Measurements from ENCODE around the gene COL19A1.

Gene COL19A1

DNA sequence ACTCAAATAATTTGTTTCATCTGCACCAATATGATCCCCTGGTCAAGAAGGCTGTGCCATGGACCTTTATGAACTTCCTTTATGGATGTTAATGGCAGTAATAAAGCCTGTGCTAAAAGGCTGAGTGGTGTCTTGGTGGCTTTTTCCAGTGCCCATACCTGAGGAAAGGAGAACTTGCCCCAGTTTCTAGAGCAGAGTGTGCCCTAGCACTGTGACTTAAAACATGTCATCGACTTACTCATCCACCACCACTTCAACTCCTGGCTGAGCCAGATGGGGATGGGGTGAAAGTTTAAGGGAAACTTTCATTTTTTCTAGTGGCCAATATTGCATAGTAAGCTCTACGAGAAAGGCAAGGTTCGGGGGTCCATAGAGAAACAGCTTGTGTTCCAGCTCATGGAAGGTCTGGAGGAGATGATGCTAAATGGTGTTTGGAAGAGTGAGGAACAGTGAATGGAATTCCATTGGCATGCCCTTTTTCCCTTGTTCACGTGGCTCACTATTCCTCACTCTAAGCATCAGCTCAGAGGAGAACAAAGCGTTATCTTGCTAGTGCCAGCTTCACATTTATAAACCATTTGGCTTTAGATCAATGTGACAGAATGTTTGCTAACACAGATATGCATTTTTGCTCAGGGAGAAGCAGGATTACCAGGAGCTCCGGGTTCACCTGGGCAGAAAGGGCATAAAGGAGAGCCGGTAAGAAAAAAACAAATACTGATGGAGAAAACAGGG is 71.2 kb downstream of the COL19A1 start:
- Histone ChIP-seq H3K9ac (ENCODE audit: low read depth, low read length, poor library complexity, severe bottlenecking) (no peak overlapping the region), H3K27me3 (ENCODE audit: insufficient read depth, low read length, poor library complexity, severe bottlenecking) (no peaks in the 10 kb centered on the region), H3F3A (ENCODE audit: low read depth) (no peaks in the 10 kb centered on the region), H3K79me2 (ENCODE audit: insufficient read depth, low read length) (no peaks in the 10 kb centered on the region), H3K9me3 (ENCODE audit: insufficient read depth, low read depth, low read length) (no peaks in the 10 kb centered on the region), H3K4me1 (ENCODE audit: insufficient read depth, low read length, poor library complexity, severe bottlenecking) (no peaks in the 10 kb centered on the region), H3K36me3 (ENCODE audit: insufficient read depth, low read length) (no peaks in the 10 kb centered on the region), H3K9me2 (replicated peaks; ENCODE audit: low read depth, low read length) (no peaks in the 10 kb centered on the region), H3K4me3 (ENCODE audit: low read length, poor library complexity, severe bottlenecking) (no peak overlapping the region), H4K20me1 (ENCODE audit: insufficient read depth, low read length, poor library complexity, severe bottlenecking) (no peaks in the 10 kb centered on the region), H3K4me2 (ENCODE audit: low read depth, low read length, poor library complexity, severe bottlenecking) (no peak overlapping the region), H2AFZ (ENCODE audit: low read length) (no peak overlapping the region)
- TF ChIP-seq EZH2phosphoT487 (IDR thresholded peaks at IDR 0.05; ENCODE audit: borderline replicate concordance) = no peak
- TF ChIP-seq, protein P1, sequence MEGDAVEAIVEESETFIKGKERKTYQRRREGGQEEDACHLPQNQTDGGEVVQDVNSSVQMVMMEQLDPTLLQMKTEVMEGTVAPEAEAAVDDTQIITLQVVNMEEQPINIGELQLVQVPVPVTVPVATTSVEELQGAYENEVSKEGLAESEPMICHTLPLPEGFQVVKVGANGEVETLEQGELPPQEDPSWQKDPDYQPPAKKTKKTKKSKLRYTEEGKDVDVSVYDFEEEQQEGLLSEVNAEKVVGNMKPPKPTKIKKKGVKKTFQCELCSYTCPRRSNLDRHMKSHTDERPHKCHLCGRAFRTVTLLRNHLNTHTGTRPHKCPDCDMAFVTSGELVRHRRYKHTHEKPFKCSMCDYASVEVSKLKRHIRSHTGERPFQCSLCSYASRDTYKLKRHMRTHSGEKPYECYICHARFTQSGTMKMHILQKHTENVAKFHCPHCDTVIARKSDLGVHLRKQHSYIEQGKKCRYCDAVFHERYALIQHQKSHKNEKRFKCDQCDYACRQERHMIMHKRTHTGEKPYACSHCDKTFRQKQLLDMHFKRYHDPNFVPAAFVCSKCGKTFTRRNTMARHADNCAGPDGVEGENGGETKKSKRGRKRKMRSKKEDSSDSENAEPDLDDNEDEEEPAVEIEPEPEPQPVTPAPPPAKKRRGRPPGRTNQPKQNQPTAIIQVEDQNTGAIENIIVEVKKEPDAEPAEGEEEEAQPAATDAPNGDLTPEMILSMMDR (conservative IDR thresholded peaks at IDR 0.05; ENCODE audit: low read length) = no peak

DNA sequence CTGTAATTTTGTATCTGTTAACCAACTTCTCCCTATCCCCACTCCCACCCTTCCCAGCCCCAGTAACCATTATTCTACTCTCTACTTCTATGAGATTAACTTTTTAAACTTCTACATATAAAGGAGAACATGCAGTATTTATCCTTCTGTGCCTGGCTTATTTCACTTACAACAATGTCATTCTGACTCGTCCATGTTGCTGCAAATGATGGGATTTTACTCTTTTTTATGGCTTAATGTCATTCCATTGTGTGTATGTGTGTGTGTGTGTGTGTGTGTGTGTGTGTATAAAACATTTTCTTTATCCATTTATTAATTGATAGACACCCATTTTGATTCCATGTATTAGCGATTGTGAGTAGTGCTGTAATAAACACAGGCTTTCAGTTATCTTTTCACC is 76.1 kb downstream of the COL19A1 start:
- Histone ChIP-seq H3K4me3 (ENCODE audit: low read length, poor library complexity, severe bottlenecking) (no peak overlapping the region), H3K4me1 (ENCODE audit: insufficient read depth, low read length, poor library complexity, severe bottlenecking) (no peaks in the 10 kb centered on the region), H4K20me1 (ENCODE audit: insufficient read depth, low read length, poor library complexity, severe bottlenecking) (no peaks in the 10 kb centered on the region), H3K9me2 (replicated peaks; ENCODE audit: low read depth, low read length) (no peaks in the 10 kb centered on the region), H2AFZ (ENCODE audit: low read length) (no peak overlapping the region), H3K36me3 (ENCODE audit: insufficient read depth, low read length) (no peaks in the 10 kb centered on the region), H3K27me3 (ENCODE audit: insufficient read depth, low read length, poor library complexity, severe bottlenecking) (no peaks in the 10 kb centered on the region), H3F3A (ENCODE audit: low read depth) (no peaks in the 10 kb centered on the region), H3K4me2 (ENCODE audit: low read depth, low read length, poor library complexity, severe bottlenecking) (no peak overlapping the region), H3K9ac (ENCODE audit: low read depth, low read length, poor library complexity, severe bottlenecking) (no peak overlapping the region), H3K79me2 (ENCODE audit: insufficient read depth, low read length) (no peaks in the 10 kb centered on the region), H3K9me3 (ENCODE audit: insufficient read depth, low read depth, low read length) (no peaks in the 10 kb centered on the region)
- TF ChIP-seq EZH2phosphoT487 (IDR thresholded peaks at IDR 0.05; ENCODE audit: borderline replicate concordance) = no peak
- TF ChIP-seq, protein P1 (conservative IDR thresholded peaks at IDR 0.05; ENCODE audit: low read length) = no peak

DNA sequence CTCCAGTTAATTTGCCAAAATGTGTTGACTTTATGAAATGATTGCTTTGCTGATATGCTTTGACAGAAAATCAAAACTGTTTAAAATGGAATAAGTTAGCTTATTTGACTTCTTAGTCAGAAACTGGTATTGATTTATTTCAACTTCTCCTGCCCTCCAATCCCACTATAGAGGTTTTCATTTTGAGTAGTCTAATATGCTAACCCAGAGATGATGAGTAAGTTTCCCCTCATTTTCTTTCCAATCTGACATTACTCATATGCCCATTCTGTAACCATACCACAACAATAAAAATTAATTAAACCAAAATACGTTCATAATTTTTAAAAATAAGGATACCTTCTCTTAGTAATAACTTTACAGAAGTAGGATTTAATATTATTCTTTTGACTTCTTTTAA is 78.8 kb downstream of the COL19A1 start:
- Histone ChIP-seq H3K4me3 (ENCODE audit: low read length, poor library complexity, severe bottlenecking) (no peak overlapping the region), H4K20me1 (ENCODE audit: insufficient read depth, low read length, poor library complexity, severe bottlenecking) (no peaks in the 10 kb centered on the region), H3K9me3 (ENCODE audit: insufficient read depth, low read depth, low read length) (no peaks in the 10 kb centered on the region), H3K9ac (ENCODE audit: low read depth, low read length, poor library complexity, severe bottlenecking) (no peak overlapping the region), H2AFZ (ENCODE audit: low read length) (no peak overlapping the region), H3K4me2 (ENCODE audit: low read depth, low read length, poor library complexity, severe bottlenecking) (no peak overlapping the region), H3K4me1 (ENCODE audit: insufficient read depth, low read length, poor library complexity, severe bottlenecking) (no peaks in the 10 kb centered on the region), H3F3A (ENCODE audit: low read depth) (no peaks in the 10 kb centered on the region), H3K9me2 (replicated peaks; ENCODE audit: low read depth, low read length) (no peaks in the 10 kb centered on the region), H3K27me3 (ENCODE audit: insufficient read depth, low read length, poor library complexity, severe bottlenecking) (no peaks in the 10 kb centered on the region), H3K36me3 (ENCODE audit: insufficient read depth, low read length) (no peaks in the 10 kb centered on the region), H3K79me2 (ENCODE audit: insufficient read depth, low read length) (no peaks in the 10 kb centered on the region)
- TF ChIP-seq, protein P1 (conservative IDR thresholded peaks at IDR 0.05; ENCODE audit: low read length) = no peak
- no peak for TF ChIP-seq EZH2phosphoT487 (IDR thresholded peaks at IDR 0.05; ENCODE audit: borderline replicate concordance)

Data from Loucy (cell line).